Measurements from ENCODE around the gene LRRTM1.

Gene LRRTM1

GRCh38 chr2:80324525-80324924 is 20.0 kb upstream of the LRRTM1 start:
- DNase-seq (ENCODE audit: low read depth) = no peak

GRCh38 chr2:80323610-80324009 is 19.1 kb upstream of the LRRTM1 start:
- no peak for TF ChIP-seq CTCF (IDR thresholded peaks at IDR 0.05; ENCODE audit: control insufficient read depth, extremely low read depth, insufficient read depth)
- no peak overlapping the region for H3K4me3 ChIP-seq (ENCODE audit: low read depth, low read length)
- no peak for DNase-seq (ENCODE audit: low read depth)

More at GRCh38 chr2:80324525-80324924, 20.0 kb upstream of the LRRTM1 start:
- TF ChIP-seq CTCF (IDR thresholded peaks at IDR 0.05; ENCODE audit: control insufficient read depth, extremely low read depth, insufficient read depth) = no peak
- no peak overlapping the region for H3K4me3 ChIP-seq (ENCODE audit: low read depth, low read length)

- no peak for TF ChIP-seq CTCF (IDR thresholded peaks at IDR 0.05; ENCODE audit: control insufficient read depth, extremely low read depth, insufficient read depth)
- DNase-seq (ENCODE audit: low read depth) = no peak
- no peak overlapping the region for H3K4me3 ChIP-seq (ENCODE audit: low read depth, low read length)
Measured at GRCh38 chr2:80322958-80323357, 18.4 kb upstream of the LRRTM1 start.

- H3K4me3 ChIP-seq (ENCODE audit: low read depth, low read length) = no peak overlapping the region
- TF ChIP-seq CTCF (IDR thresholded peaks at IDR 0.05; ENCODE audit: control insufficient read depth, extremely low read depth, insufficient read depth) = no peak
- no peak for DNase-seq (ENCODE audit: low read depth)
Measured at GRCh38 chr2:80322311-80322920, 17.9 kb upstream of the LRRTM1 start.

GRCh38 chr2:80312282-80312839 is 7.8 kb upstream of the LRRTM1 start:
- no peak for TF ChIP-seq CTCF (IDR thresholded peaks at IDR 0.05; ENCODE audit: control insufficient read depth, extremely low read depth, insufficient read depth)

GRCh38 chr2:80311304-80311703 is 6.8 kb upstream of the LRRTM1 start:
- TF ChIP-seq CTCF (IDR thresholded peaks at IDR 0.05; ENCODE audit: control insufficient read depth, extremely low read depth, insufficient read depth) = no peak
- no peak for DNase-seq (ENCODE audit: low read depth)
- H3K4me3 ChIP-seq (ENCODE audit: low read depth, low read length) = no peak overlapping the region

More at GRCh38 chr2:80312282-80312839, 7.8 kb upstream of the LRRTM1 start:
- no peak for DNase-seq (ENCODE audit: low read depth)
- H3K4me3 ChIP-seq (ENCODE audit: low read depth, low read length) = no peak overlapping the region

Measured in LNCaP clone FGC (cell line).